DMS53 treated with DMSO at 0.1 percent for 48 hours (cell line): ENCODE results near the gene MUCL1.
A peak's percentile ranks its signal among the peaks of the same experiment; 100 is the strongest.
"Not testable (repeated sequence)": the region's sequence is repeated elsewhere in the genome, so short reads cannot be mapped to it uniquely, and the experiment has no call there.

Source experiments
- DNase-seq: peaks from one replicate; lab custom pipeline; 2025; ENCODE audit not compliant: unreplicated experiment; lab: John Stamatoyannopoulos, UW

The MUCL1 gene

GRCh38 chr12:54853933-54854538, at the start of gene MUCL1:
TSS of gene MUCL1 (plus strand) at chr12:54854516. CDS start at chr12:54854583, 67 bp downstream.
- peak; percentile 86 for DNase-seq

- no peak for DNase-seq
Measured at GRCh38 chr12:54821676-54822075, 32.6 kb upstream of the MUCL1 start.

- DNase-seq, result no peak
Measured at GRCh38 chr12:54824402-54824801, 29.9 kb upstream of the MUCL1 start.

- no peak for DNase-seq
Measured at GRCh38 chr12:54829511-54829910, 24.8 kb upstream of the MUCL1 start.

GRCh38 chr12:54830199-54830598, 24.1 kb upstream of the MUCL1 start:
- no peak for DNase-seq

GRCh38 chr12:54831631-54832030, 22.7 kb upstream of the MUCL1 start:
- DNase-seq, result no peak

- no peak for DNase-seq
Measured at GRCh38 chr12:54840244-54840865, 14.0 kb upstream of the MUCL1 start.

- DNase-seq, result no peak
Measured at GRCh38 chr12:54857406-54857805, 3.1 kb downstream of the MUCL1 start.

GRCh38 chr12:54858562-54858961, 4.2 kb downstream of the MUCL1 start:
- no peak for DNase-seq

GRCh38 chr12:54859502-54859901, 5.2 kb downstream of the MUCL1 start:
- DNase-seq, result no peak

- no peak for DNase-seq
Measured at GRCh38 chr12:54861927-54862326, 7.6 kb downstream of the MUCL1 start.

GRCh38 chr12:54863948-54864618, 9.8 kb downstream of the MUCL1 start:
- DNase-seq, result no peak

- no peak for DNase-seq
Measured at GRCh38 chr12:54865683-54866324, 11.5 kb downstream of the MUCL1 start.

- DNase-seq, result no peak
Measured at GRCh38 chr12:54868690-54869089, 14.4 kb downstream of the MUCL1 start.

GRCh38 chr12:54870048-54870447, 15.7 kb downstream of the MUCL1 start:
- peak; percentile 60 for DNase-seq

- DNase-seq, result peak; percentile 82
Measured at GRCh38 chr12:54870617-54871016, 16.3 kb downstream of the MUCL1 start.

GRCh38 chr12:54879150-54879549, 24.8 kb downstream of the MUCL1 start:
- DNase-seq, result peak; percentile 71

GRCh38 chr12:54879579-54879978, 25.3 kb downstream of the MUCL1 start:
- no peak for DNase-seq

- DNase-seq, result no peak
Measured at GRCh38 chr12:54882079-54882478, 27.8 kb downstream of the MUCL1 start.

- not testable (repeated sequence) for DNase-seq
Measured at GRCh38 chr12:54882597-54882996, 28.3 kb downstream of the MUCL1 start.

- DNase-seq, result not testable (repeated sequence)
Measured at GRCh38 chr12:54888428-54888827, 34.1 kb downstream of the MUCL1 start.

- DNase-seq, result peak; percentile 83
Measured at GRCh38 chr12:54890339-54890738, 36.0 kb downstream of the MUCL1 start.
